ENCODE data around the gene CLEC16A. TPM values are rescaled to one million over a fixed set of nuclear protein-coding genes. Genes with fewer than 3 reads are reported as not detected.

CLEC16A gene
- total RNA-seq, 1 donor from 2014 or later, result 20.9 TPM

DNA sequence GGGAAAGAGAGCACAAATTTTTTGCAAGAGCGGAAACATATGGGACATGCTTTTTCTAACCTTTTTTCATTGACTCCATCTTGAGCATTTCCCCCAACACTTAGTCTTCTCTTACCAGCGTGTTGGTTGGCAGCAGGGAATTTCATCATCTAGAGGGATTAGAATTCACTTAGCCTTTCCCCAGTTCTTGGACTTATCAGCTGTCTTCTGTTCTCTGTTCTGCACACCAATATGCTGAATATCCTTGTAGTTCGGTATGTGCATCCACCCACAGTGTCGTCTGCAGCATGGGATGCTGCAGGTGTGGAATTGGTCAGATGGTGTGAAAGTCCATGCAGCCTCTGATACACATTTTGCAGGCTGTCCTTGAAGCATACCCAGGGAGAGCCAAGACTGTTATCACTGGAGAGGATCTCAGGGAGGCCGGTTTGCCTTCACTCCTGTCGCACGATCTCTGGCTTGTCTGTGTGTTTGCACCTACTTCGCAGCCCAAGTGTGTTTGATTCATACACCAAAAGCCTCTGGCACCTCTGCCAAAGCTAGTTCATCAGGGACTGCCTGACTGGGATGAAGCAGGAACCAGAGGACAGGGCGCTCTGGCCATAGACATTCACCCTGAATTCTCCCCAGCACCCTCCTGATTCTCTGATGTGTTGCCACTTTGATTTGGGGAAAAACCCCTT is 218.4 kb downstream of the CLEC16A start:
- DNase-seq (no peak), ATAC-seq (ENCODE audit: poor library complexity) (peak; percentile 71)
- intact Hi-C loops (cut with DNase I), result no loop called here

DNA sequence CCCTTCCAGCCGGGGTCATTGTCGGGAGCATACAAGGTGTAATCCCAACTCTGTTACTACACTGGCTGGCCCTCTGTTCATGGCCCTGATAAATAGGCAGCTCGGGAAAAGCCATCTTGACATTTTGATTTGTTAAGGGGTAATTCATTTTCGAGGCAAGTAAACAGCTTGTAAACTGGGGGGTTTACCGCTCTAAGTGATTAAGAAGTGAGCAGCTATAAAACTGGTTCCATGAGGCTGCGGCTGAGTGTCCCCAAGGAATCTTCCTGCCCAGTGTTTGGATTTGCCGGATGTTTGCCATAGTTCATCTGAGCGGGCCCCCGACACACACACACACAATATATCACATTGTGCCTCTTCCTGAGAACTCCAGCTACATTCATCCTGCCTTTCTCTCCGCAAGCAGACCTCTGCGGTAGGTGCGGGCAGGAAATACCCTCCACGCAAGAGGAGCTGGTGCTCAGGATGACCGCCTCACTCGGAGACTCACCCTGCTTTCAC is 219.4 kb downstream of the CLEC16A start:
- ATAC-seq (ENCODE audit: poor library complexity) (no peak), DNase-seq (no peak)
- intact Hi-C loops (cut with DNase I), result no loop called here

DNA sequence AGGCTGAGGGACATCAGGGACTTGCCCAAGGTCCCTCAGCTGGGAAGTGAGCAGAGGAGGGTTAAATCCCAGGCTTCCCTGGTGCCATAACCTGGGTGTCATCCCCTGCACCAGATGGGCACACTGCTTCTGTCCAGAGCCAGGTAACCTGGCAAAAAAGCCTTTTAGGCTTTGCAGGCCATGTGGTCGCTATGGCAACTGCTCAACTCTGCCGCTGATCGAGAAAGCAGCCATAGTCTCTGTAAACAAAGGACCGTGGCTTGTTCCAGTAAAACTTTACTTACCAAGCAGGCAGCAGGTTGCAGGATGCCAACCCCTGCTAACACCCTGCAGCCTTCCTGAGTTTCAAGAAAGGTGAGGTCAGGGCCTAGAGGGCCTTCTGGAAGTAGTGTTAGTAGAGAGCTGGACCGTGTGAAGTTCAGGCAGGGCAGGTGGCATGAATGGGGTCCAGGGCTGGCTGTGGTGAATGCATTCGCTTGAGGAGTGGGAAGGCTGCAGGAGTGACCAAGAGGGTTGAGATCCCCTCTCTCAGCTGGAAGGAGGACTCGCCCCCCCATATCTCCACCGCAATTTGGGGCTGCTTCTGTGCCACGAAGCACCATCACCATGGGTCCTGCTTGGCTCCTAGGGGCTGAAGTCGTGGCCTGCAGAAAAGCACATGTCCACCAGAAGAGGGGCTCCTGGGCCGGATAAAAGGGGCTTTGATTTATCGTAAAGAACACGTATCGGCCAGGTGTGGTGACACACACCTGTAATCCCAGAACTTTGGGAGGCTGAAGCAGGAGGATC is 220.3 kb downstream of the CLEC16A start:
- no peak for ATAC-seq (ENCODE audit: poor library complexity)
- no peak for DNase-seq

DNA sequence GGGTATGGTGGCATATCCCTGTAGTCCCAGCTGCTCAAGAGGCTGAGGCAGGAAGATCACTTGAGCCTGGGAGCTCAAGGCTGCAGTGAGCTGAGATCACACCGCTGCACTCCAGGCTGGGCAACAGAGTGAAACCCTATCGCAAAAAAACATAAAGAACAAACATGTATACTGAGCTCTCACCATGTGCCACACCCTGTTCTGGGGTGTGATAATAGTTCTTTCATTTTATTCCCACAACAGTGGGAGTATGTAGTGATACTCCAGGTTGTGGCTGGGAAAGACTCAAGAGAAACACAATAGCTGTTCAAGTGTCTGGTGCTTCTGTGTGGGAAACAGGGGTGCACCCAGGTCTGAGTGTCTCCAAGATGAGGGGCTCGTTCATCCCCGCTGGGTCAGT is 221.0 kb downstream of the CLEC16A start:
- ATAC-seq (ENCODE audit: poor library complexity), result no peak
- intact Hi-C loops (cut with DNase I), result no loop called here
- DNase-seq, result no peak

More for the DNA sequence above, 220.3 kb downstream of the CLEC16A start:
- intact Hi-C loops (cut with DNase I), result no loop called here

DNA sequence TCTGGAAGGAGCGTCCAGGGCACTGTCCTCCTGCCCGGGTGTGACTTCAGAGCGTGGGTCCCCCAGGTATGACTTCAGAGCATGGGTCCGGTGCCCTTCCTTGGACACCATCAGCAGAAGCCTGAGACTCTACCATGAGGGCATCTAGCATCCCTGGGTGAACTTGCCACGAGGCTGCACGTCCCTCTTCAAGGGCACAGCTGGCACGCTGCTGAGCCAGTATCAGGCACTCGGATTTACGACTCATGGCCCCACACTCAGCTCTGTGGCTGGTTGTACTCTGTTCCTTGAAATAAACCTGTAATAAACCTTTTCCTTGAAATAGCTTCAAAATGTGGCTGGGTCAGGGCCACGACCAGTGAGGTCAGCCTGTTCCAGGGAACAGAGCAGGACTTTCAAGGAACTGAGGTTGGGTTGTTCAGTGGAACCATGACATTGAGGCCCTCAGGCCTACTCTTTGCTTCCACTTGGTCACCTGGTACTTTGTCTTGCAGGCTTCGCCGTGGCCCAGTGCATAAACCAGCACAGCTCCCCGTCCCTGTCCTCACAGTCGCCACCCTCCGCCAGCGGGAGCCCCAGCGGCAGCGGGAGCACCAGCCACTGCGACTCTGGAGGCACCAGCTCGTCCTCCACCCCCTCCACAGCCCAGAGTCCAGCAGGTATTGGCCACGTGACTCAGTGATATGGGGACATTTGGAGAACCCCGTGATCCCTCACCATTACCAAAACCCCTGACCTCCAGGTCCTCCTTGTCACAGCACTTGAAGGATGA is 221.7 kb downstream of the CLEC16A start:
- DNase-seq (no peak), ATAC-seq (ENCODE audit: poor library complexity) (no peak)
- intact Hi-C loops (cut with DNase I), result no loop called here

DNA sequence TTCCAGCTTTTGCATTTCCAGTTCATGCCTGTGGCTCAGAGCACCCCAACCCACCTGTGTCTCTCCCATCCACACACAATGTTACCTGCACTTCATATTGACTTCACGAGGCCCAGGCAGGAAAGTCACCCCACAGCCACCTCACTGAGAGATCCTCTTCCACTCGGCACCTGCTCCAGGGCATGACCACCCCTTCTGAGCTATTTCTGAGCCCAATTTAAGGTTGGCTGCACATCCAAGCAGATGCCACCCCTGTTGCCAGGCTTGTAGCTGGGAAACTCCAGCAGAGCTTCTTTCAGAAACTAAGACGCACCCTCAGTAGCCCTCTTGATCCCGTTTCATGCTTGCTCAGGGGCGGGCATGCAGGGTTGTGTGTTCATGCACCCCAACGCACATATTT is 223.2 kb downstream of the CLEC16A start:
- ATAC-seq (ENCODE audit: poor library complexity) (no peak), DNase-seq (no peak)
- intact Hi-C loops (cut with DNase I), result no loop called here

DNA sequence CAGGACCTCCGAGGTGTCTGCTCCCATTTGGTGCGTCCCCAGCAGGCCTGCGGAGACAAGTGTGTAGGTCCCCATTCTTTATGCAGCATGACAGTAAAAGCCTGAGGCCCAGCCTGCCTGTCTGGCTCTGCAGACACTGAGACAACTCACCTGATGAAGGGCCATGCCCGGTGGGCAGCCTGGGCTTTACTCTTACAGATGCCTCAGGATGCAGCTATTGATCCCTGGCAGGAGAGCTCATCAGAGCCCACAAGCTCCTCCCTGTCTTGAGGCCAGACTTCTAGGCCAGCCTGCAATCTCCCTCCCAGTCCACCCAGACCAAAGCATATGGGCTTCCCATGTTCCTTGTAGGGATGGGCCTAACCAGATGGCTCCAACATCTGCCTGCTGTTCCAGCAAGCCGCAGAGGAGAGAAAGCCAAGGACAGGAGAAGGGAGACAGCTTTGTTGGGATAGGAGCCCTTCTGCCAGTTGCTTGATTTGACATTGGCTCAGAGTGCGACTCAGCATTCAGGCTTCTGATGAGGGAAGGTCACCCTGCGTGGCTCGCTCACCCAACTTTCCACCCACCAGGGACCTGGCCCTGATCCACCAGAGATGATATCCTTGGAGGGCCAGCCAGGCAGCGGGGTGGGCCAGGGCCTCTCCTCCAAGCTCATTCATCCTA is 224.2 kb downstream of the CLEC16A start:
- peak; percentile 66 for ATAC-seq (ENCODE audit: poor library complexity)
- intact Hi-C loops (cut with DNase I), result no loop called here
- DNase-seq, result no peak

DNA sequence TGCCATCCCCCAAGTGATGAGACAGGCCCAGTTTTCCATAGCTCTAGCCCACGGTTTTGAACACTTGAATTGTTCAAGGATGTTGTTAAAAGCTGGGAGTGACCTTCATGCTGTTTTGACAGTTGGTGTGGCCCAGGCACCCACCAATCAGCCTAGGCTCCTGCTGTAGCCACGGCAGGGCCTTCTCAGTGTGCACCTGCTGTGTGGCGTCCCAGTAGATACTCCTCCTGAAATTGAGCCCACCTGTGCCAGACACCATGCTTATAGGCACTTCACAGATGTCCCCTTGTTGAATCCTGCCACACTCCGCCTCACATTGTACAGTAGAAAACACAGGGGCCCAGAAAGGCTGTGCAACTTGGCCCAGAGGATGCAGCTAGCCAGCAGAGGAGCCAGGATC is 225.3 kb downstream of the CLEC16A start:
- intact Hi-C loops (cut with DNase I), result no loop called here
- ATAC-seq (ENCODE audit: poor library complexity) (no peak), DNase-seq (no peak)

DNA sequence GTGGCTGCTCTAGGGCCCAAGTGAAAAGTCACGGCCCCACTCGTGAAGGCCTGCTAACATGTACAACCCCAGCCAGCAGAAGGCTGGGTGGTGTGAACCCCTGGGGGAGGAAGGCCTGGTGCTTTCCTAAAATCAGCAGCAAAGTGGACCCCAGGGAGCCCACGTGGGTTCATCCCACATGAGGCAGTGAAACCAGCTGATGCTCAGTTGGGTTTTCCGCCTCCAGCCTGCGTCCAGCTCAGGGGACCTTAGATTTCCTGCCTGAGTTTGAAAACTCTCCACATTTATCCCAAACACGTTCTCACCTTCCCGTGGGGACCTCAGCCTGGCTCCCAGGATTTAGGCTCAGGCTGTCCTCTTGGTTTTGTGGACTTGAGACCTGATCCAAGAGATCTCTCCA is 225.8 kb downstream of the CLEC16A start:
- intact Hi-C loops (cut with DNase I), result no loop called here
- ATAC-seq (ENCODE audit: poor library complexity) (no peak), DNase-seq (no peak)

DNA sequence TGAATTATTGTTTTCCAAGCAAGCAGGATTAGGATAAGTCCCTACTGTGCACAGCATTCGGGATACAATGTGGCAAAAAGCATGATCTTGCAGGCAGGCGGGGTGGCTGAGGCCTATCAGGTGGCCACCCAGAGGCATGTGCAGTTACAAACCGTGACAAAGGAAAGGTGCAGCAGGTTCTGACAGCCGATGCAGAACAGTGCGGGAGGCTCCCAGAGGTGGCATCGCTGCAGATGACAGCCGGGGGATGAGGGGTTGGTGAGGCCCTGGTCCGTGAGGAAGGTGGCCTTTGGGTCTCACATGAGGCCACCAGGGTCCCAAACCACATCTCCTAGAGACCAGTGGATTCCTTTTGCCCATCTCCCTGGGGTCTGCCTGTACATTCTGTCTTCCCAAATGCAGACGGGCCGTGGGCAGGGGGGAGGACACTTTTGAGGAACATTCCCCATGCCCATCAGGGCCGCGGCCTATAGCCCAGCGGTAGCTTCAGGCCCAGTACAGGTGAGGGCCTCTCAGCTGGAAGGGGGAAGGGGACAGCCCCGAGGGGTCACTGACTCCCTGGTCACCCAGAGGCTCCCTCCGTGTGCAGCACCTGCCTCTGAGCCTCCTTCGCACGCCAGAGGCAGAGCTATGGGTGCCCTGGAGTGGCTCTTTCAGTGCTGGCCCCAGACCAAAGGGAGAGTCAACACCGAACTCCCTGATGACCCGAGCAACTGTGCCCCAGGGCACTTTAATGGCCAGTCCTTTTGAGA is 226.5 kb downstream of the CLEC16A start:
- ATAC-seq (ENCODE audit: poor library complexity) (no peak), DNase-seq (no peak)
- intact Hi-C loops (cut with DNase I), result no loop called here

DNA sequence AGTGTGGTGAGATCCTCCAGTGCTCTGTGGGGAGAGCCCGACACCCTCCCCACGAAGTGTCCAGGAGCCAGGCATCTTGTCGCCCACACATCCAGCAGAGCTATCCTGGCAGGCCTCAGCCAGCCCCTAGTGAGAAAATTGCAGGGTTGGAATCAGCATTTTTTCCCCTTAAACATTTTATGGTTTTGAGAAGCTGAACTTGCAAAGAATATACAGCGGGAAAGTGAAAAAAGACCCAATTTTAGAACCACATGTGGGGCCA is 227.0 kb downstream of the CLEC16A start:
- intact Hi-C loops (cut with DNase I), result no loop called here
- DNase-seq (no peak), ATAC-seq (ENCODE audit: poor library complexity) (no peak)

DNA sequence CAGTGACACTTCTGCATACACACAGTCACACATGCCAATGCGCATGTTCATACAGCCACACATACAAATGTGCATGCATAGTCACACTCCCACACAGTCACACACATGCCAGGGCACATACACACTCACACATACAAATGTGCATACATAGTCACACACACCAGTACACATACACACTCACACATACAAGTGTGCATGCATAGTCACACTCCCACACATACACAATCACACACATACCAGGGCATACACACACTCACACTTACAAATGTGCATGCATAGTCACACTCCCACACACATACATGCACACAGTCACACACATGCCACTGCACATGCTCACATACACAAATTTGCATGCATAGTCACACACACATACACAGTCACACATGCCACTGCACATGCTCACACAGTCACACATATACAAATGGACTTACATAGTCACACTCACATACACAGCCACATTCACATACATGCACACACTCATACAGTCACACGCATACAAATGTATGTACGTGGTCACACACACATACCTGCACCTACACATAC is 227.5 kb downstream of the CLEC16A start:
- DNase-seq, result no peak
- no peak for ATAC-seq (ENCODE audit: poor library complexity)
- intact Hi-C loops (cut with DNase I), result no loop called here

DNA sequence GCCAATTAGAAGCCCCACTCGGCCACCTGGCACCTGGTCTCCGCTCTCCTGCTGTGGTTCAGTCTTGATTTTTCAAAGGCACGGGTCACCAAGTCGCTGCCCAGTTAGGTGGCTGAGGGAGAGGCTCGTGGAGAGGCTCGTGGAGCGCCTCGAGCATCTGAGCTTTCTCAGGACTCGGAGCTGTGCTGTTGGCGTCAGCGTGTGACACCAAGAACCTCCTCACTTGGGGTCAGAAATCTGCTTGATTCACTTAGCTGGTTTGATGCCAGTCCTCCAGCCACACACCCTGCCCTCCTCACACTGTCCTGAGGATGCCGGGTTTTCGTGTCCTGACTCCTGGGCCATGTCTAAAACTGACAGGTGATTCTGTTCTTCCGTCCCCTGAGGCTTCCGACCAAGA is 229.1 kb downstream of the CLEC16A start:
- intact Hi-C loops (cut with DNase I), result no loop called here
- ATAC-seq (ENCODE audit: poor library complexity) (no peak), DNase-seq (no peak)

DNA sequence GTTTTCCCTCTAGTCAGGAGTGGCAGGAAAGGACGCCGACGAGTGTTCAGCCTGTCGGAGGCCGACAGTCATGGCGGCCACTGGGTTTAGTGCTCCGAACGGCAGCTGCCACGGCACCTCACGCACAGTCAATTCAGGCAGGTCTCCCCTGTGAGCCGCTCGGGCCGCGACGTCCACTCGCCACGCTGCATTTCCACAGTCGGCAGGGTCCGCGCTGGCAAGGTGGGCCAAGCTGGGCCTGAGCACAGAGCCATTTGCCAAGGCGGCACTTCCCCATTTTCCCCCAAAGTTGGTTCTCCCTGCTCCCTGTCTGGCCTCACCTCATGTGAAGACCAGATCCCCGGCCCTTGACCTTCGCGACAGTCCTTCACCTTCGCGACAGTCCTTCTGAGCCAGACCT is 229.8 kb downstream of the CLEC16A start:
- no peak for ATAC-seq (ENCODE audit: poor library complexity)
- intact Hi-C loops (cut with DNase I), result no loop called here
- DNase-seq, result no peak

DNA sequence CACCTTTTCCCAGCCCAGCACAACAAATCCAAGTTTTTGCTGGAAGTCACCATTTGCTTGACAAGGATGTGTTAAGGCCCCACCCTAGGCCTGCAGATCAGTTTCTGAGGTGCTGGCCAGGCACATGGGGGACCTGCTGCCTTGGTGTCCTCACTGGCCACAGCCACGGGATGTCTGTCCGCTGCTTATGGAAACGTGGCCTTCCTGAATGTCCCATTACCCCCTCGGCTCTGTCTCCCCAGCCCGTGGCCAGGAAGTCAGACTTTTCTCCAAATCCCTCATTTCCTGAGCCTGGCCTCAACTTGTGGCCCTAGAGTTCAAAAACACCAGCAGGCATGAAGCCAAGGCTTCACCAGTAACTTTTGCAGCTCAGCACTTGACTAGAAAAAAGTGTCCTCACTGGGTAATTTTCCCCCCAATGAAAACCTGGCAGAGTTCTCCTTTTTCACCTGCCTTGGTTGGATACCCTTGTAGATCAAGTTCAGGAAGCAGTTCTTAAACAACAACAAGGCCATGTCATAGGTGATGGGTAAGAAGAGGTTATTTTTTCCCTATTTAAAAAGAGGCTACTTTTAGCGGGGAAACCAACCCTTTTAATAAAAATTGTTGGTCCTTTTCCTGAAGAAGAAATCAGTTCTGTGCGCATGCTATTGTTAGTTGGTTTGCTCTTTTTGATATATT is 230.9 kb downstream of the CLEC16A start:
- intact Hi-C loops (cut with DNase I), result no loop called here
- no peak for ATAC-seq (ENCODE audit: poor library complexity)

DNA sequence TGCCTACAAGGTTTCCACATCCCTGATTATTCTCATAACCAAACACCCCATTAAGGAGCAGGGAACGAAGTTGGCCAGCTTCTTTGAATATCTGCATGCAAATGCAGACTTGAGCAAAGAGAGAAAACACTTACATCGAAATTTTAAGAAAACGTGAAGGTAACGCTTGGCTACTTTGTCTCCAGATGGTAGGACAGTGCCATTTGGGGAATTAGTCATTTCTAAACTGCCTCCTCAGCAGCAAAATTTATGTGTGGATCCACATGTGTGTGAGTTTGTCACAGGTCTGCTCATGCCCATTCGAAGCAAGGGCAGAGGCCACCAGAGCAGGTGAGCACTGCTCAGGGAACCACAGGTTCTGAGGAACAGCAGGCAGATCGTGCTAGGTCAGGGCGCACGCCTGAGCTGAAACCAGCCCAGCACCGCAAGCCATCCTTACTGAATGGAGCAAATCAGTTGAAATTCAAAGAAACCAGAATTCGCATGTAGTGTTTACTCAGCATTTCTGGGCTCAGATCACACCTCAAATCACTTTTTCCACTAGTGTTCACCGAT is 231.5 kb downstream of the CLEC16A start:
- no peak for ATAC-seq (ENCODE audit: poor library complexity)
- no peak for DNase-seq
- intact Hi-C loops (cut with DNase I), result no loop called here

More for the DNA sequence above, 230.9 kb downstream of the CLEC16A start:
- no peak for DNase-seq

DNA sequence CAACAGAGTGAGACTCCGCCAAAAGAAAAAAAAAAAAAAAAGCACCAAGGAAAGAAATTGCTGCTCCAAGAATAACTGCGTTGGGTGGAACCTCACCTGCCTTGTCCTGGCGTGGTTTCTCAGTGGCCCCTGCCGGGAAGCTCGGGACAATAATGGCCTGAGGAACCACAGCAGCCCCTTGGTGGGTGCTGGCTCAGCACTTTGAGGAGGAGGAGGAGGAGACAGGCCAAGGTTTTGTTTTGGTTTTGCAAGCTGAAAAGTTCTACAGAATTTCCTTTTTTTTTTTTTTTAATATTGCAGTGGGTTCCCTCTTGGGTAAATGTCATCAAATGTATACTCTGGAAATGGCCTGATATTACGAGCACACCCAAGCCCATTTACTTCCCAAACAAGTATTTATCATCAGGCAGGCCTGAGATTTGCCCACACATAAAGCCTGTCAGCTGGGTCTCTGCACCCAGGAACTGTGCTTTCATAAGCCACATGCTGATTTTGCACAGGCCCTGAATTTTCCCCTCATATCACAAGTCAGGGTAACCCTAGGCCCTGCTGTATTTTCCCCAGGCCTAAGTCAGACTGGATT is 233.3 kb downstream of the CLEC16A start:
- DNase-seq (no peak), ATAC-seq (ENCODE audit: poor library complexity) (no peak)
- intact Hi-C loops (cut with DNase I), result no loop called here

Measured in Right ventricle myocardium superior (tissue), 1 donor.